EH (cell line): Measurements from ENCODE around the gene NOS3.
A peak's percentile ranks its signal among the peaks of the same experiment; 100 is the strongest.
"Not testable (repeated sequence)": the region's sequence is repeated elsewhere in the genome, so short reads cannot be mapped to it uniquely, and the experiment has no call there.

Experiments
- DNase-seq: peaks from one replicate; pipeline ENCODE4 v3.0.0-alpha.2; 2015; ENCODE audit warnings: low read depth

The NOS3 gene

GRCh38 chr7:151017370-151017952, 26.6 kb downstream of the NOS3 start:
- DNase-seq, result no peak

GRCh38 chr7:151017953-151018420, 27.2 kb downstream of the NOS3 start:
- peak; percentile 46 for DNase-seq

GRCh38 chr7:151018421-151019129, 27.8 kb downstream of the NOS3 start:
- DNase-seq, result peak; percentile 26

GRCh38 chr7:151019130-151019447, 28.3 kb downstream of the NOS3 start:
- no peak for DNase-seq

- no peak for DNase-seq
Observed at GRCh38 chr7:151020231-151020630, 29.4 kb downstream of the NOS3 start.

GRCh38 chr7:151023232-151023631, 32.4 kb downstream of the NOS3 start:
- no peak for DNase-seq

- no peak for DNase-seq
Observed at GRCh38 chr7:151024435-151025056, 33.7 kb downstream of the NOS3 start, which contains the start of gene ATG9B. TSS of gene ATG9B (minus strand) at chr7:151024494. CDS start at chr7:151024423, 71 bp downstream.

- DNase-seq, result peak; percentile 32
Observed at GRCh38 chr7:151025924-151026671, 35.3 kb downstream of the NOS3 start.

GRCh38 chr7:151026771-151027727, 36.2 kb downstream of the NOS3 start:
- DNase-seq, result not testable (repeated sequence)

- not testable (repeated sequence) for DNase-seq
Observed at GRCh38 chr7:151027728-151028130, 36.9 kb downstream of the NOS3 start.

- DNase-seq, result peak; percentile 98
Observed at GRCh38 chr7:151028131-151028947, 37.5 kb downstream of the NOS3 start, which contains the start of gene ABCB8. TSS of gene ABCB8 (plus strand) at chr7:151028450. CDS start at chr7:151028516, 66 bp downstream.

- no peak for DNase-seq
Observed at GRCh38 chr7:151028948-151029501, 38.2 kb downstream of the NOS3 start.

GRCh38 chr7:151031011-151031410, 40.2 kb downstream of the NOS3 start:
- DNase-seq, result no peak

GRCh38 chr7:151032936-151033863, 42.4 kb downstream of the NOS3 start:
- DNase-seq, result no peak

- DNase-seq, result no peak
Observed at GRCh38 chr7:151033864-151034249, 43.0 kb downstream of the NOS3 start.

GRCh38 chr7:151034312-151035025, 43.7 kb downstream of the NOS3 start:
- no peak for DNase-seq

- DNase-seq, result no peak
Observed at GRCh38 chr7:151035026-151035717, 44.4 kb downstream of the NOS3 start.

GRCh38 chr7:151035902-151036301, 45.1 kb downstream of the NOS3 start:
- no peak for DNase-seq
